Measurements from ENCODE around the gene ADAM8.

- TF ChIP-seq YY1 (IDR thresholded peaks at IDR 0.05; ENCODE audit: low read depth) (no peak), REST (IDR thresholded peaks at IDR 0.05; ENCODE audit: low read depth) (no peak), MAX (IDR thresholded peaks at IDR 0.05) (no peak), USF1 (IDR thresholded peaks at IDR 0.05) (no peak), RAD21 (IDR thresholded peaks at IDR 0.05; ENCODE audit: low read depth) (no peak), CREB1 (IDR thresholded peaks at IDR 0.05; ENCODE audit: low read depth) (no peak), CEBPB (IDR thresholded peaks at IDR 0.05) (no peak), EP300 (IDR thresholded peaks at IDR 0.05; ENCODE audit: borderline replicate concordance) (no peak), TEAD4 (IDR thresholded peaks at IDR 0.05) (no peak), ZBTB7A (IDR thresholded peaks at IDR 0.05; ENCODE audit: low read depth) (no peak), TAF1 (IDR thresholded peaks at IDR 0.05; ENCODE audit: low read depth) (no peak)
These were observed 57.8 kb downstream of the ADAM8 start for GRCh38 chr10:133218891-133219290.

Measured in Ishikawa (cell line).